K562 (cell line): ENCODE results near the gene CCDC183. TPM values are rescaled to one million over a fixed set of nuclear protein-coding genes. Genes with fewer than 3 reads are reported as not detected.

Source experiments
- ELF4 ChIP-seq: fragments of 450-650 bp; formaldehyde crosslinking; IDR thresholded peaks from 2 replicates; pipeline ENCODE4 v1.4.0; 2022; ENCODE audit warnings: missing genetic modification characterization
- ERF ChIP-seq: fragments of 450-650 bp; formaldehyde crosslinking; IDR thresholded peaks from 2 replicates; pipeline ENCODE4 v1.4.0; 2020; ENCODE audit warnings: mild to moderate bottlenecking, mixed read lengths
- HNRNPL ChIP-seq: fragments of 200-400 bp; formaldehyde crosslinking; IDR thresholded peaks from 2 replicates; pipeline ENCODE4 v1.6.1; 2017; ENCODE audit warnings: low read depth, mild to moderate bottlenecking, low read length
- MTA1 ChIP-seq: fragments of 450-650 bp; IDR thresholded peaks from 2 replicates; pipeline ENCODE4 v1.6.1; 2017; ENCODE audit warnings: borderline replicate concordance
- MTA3 ChIP-seq: fragments of 450-650 bp; formaldehyde crosslinking; IDR thresholded peaks from 2 replicates; pipeline ENCODE4 v1.6.1; 2017; ENCODE audit warnings: mild to moderate bottlenecking, borderline replicate concordance
- NFE2 ChIP-seq: IDR thresholded peaks from 2 replicates; pipeline ENCODE4 v1.6.1; 2014; ENCODE audit warnings: antibody characterized with exemption, low read depth
- NR2C2 ChIP-seq, 2 experiments: fragments of 200-800 bp in 1 of 2; sonication (Bioruptor generic) in 1 of 2; sonication (generic) in 1 of 2; formaldehyde crosslinking in 1 of 2; IDR thresholded peaks; 2 replicates each; pipeline versions ENCODE4 v1.6.1 to v1.8.0; 2016 to 2022; ENCODE audit warnings: mild to moderate bottlenecking in 1 of 2, missing compliant biosample characterization in 1 of 2, missing genetic modification characterization in 1 of 2, missing genetic modification reagents in 1 of 2
- SMC3 ChIP-seq: conservative IDR thresholded peaks from 2 replicates; pipeline ENCODE4 v1.6.1; 2011; ENCODE audit warnings: low read depth, low read length, improper control_type of control experiment; ENCODE audit not compliant: insufficient read depth
- SNIP1 ChIP-seq: fragments of 450-650 bp; IDR thresholded peaks from 2 replicates; pipeline ENCODE4 v1.7.1; 2017; ENCODE audit warnings: low read depth, mild to moderate bottlenecking
- SRSF7 ChIP-seq: fragments of 200-400 bp; formaldehyde crosslinking; optimal IDR thresholded peaks from 2 replicates; pipeline ENCODE3; 2017; ENCODE audit warnings: mild to moderate bottlenecking, low read depth, low read length
- XRCC5 ChIP-seq: fragments of 200-400 bp; formaldehyde crosslinking; IDR thresholded peaks from 2 replicates; pipeline ENCODE4 v1.6.1; 2017; ENCODE audit warnings: low read depth, mild to moderate bottlenecking, low read length
- ZC3H11A ChIP-seq: IDR thresholded peaks from 2 replicates; pipeline ENCODE4 v1.6.1; 2012; ENCODE audit warnings: low read depth, low read length, improper control_type of control experiment
- ZKSCAN8 ChIP-seq: fragments of 200-800 bp; sonication (Bioruptor generic); IDR thresholded peaks from 2 replicates; pipeline ENCODE4 v1.6.1; 2016; ENCODE audit warnings: missing genetic modification characterization, missing compliant biosample characterization
- ZNF57 ChIP-seq: fragments of 450-650 bp; formaldehyde crosslinking; IDR thresholded peaks from 2 replicates; pipeline ENCODE4 v1.4.0; 2020; ENCODE audit warnings: mild to moderate bottlenecking, moderate library complexity
- ZNF668 ChIP-seq: fragments of 250-450 bp; sonication (Bioruptor Pico); IDR thresholded peaks from 2 replicates; pipeline ENCODE4 v1.8.0; 2022; ENCODE audit warnings: mild to moderate bottlenecking, inconsistent platforms
- ZNF696 ChIP-seq: fragments of 250-450 bp; sonication (Bioruptor Pico); conservative IDR thresholded peaks from 2 replicates; pipeline ENCODE4 v1.4.0; 2020; ENCODE audit warnings: mild to moderate bottlenecking, moderate library complexity
- polyA plus RNA-seq, 8 experiments: library from polyadenylated mRNA; depleted of rRNA in 4 of 8; stranded (reverse) in 5 of 8; unstranded in 3 of 8; fragments of >200 nt; fragmentation: Nextera tagmentation in 2 of 8; fragmentation: Illumina TruSeq in 1 of 8; extraction: Ambion mirVana in 2 of 8; extraction: Trizol in 1 of 8; gene quantifications; 2 replicates each; pipeline versions ENCODE4 v1.2.1 to v1.2.3, GENCODE V29; 2011 to 2014; ENCODE audit warnings: inconsistent platforms in 1 of 8, missing spikeins in 1 of 8
- total RNA-seq, 7 experiments: library from RNA; depleted of rRNA in 6 of 7; stranded (reverse); fragments of >200 nt in 6 of 7; fragmentation: Illumina TruSeq in 2 of 7; extraction: Trizol in 2 of 7; gene quantifications; 2 replicates each; pipeline versions ENCODE4 v1.2.1 to v1.2.3, GENCODE V29; 2011 to 2021; ENCODE audit warnings: low replicate concordance in 1 of 7
- TF ChIP-seq, protein P1 (sequence below), 2 experiments: fragments of 450-650 bp; formaldehyde crosslinking in 1 of 2; IDR thresholded peaks; 2 replicates each; pipeline versions ENCODE4 v1.4.0 to v1.6.1; 2014 to 2020; ENCODE audit warnings: mild to moderate bottlenecking in 2 of 2, borderline replicate concordance in 1 of 2, low read depth in 1 of 2
- TF ChIP-seq, protein P2 (sequence below): fragments of 450-650 bp; formaldehyde crosslinking; IDR thresholded peaks from 2 replicates; pipeline ENCODE4 v1.4.0; 2020; ENCODE audit warnings: mild to moderate bottlenecking, moderate library complexity
- TF ChIP-seq, protein P3 (sequence below): sonication (generic); formaldehyde crosslinking; IDR thresholded peaks from 2 replicates; pipeline ENCODE4 v1.9.0; 2022; ENCODE audit warnings: mild to moderate bottlenecking, missing genetic modification reagents

CCDC183 gene
- total and polyA plus RNA-seq, 9 of the 15 experiments (the other 6 are each of a cell fraction or from before 2014, with no cell fraction given): 0.21 to 0.60 (median 0.29) TPM; not detected in 4

DNA sequence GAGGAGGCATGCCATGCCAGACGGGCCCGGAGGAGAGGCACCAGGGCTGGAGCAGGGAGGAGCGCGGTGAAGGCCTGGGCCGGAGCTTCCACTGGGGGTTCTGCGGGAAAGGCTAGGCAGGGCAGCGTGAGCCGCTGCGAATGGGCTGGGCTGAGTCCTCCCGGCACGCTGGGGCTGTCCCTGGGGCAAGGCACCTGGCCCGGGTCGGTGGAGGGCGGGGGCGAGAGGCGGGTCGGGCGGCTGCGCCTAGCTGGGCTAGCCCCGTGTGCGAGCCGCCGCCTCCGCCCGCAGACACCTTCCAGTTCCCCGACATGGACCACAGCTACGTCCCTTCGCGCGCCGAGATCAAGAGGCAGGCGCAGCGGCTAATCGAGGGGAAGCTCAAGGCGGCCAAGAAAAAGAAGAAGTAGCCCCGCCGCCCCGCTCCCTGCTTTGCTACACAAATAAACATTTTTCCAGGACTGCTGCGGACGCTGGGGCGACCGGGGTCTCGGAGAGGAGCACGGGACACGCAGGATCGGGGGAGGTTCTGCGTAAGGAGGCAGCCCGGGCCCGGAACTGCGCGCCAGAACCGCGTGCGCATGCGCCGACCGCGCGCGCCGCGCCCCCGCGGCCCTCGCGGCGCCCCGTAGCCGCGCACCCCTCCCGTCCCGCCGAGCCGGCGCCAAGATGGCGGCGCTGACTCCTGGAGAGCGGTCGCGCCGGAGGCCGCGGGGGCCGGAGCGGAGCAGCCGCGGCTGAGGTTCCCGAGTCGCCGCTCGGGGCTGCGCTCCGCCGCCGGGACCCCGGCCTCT is 11.3 kb downstream of the CCDC183 start, which contains the start of gene RABL6 (continued):
- TF ChIP-seq SRSF7 (no peak), XRCC5 (no peak), MTA3 (peak; percentile 97), HNRNPL (no peak), ERF (CRISPR knock-in tag) (no peak), NR2C2 (CRISPR knock-in tag; IDR thresholded peaks at IDR 0.05) (no peak), NR2C2 (tag; IDR thresholded peaks at IDR 0.05) (no peak; the same call in 1 of the 2 replicates), ZNF696 (CRISPR knock-in tag) (no peak), ZC3H11A (no peak), ZNF57 (CRISPR knock-in tag) (no peak), ZKSCAN8 (CRISPR knock-in tag) (no peak), ZNF668 (CRISPR knock-in tag) (no peak), SNIP1 (no peak), MTA1 (no peak), ELF4 (no peak), SMC3 (no peak), NFE2 (no peak)
- TF ChIP-seq, protein P1, sequence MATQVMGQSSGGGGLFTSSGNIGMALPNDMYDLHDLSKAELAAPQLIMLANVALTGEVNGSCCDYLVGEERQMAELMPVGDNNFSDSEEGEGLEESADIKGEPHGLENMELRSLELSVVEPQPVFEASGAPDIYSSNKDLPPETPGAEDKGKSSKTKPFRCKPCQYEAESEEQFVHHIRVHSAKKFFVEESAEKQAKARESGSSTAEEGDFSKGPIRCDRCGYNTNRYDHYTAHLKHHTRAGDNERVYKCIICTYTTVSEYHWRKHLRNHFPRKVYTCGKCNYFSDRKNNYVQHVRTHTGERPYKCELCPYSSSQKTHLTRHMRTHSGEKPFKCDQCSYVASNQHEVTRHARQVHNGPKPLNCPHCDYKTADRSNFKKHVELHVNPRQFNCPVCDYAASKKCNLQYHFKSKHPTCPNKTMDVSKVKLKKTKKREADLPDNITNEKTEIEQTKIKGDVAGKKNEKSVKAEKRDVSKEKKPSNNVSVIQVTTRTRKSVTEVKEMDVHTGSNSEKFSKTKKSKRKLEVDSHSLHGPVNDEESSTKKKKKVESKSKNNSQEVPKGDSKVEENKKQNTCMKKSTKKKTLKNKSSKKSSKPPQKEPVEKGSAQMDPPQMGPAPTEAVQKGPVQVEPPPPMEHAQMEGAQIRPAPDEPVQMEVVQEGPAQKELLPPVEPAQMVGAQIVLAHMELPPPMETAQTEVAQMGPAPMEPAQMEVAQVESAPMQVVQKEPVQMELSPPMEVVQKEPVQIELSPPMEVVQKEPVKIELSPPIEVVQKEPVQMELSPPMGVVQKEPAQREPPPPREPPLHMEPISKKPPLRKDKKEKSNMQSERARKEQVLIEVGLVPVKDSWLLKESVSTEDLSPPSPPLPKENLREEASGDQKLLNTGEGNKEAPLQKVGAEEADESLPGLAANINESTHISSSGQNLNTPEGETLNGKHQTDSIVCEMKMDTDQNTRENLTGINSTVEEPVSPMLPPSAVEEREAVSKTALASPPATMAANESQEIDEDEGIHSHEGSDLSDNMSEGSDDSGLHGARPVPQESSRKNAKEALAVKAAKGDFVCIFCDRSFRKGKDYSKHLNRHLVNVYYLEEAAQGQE (IDR thresholded peaks at IDR 0.05; ENCODE audit: borderline replicate concordance): no peak
- TF ChIP-seq, protein P1 (CRISPR knock-in tag; IDR thresholded peaks at IDR 0.05; ENCODE audit: low read depth): no peak
- TF ChIP-seq, protein P2, sequence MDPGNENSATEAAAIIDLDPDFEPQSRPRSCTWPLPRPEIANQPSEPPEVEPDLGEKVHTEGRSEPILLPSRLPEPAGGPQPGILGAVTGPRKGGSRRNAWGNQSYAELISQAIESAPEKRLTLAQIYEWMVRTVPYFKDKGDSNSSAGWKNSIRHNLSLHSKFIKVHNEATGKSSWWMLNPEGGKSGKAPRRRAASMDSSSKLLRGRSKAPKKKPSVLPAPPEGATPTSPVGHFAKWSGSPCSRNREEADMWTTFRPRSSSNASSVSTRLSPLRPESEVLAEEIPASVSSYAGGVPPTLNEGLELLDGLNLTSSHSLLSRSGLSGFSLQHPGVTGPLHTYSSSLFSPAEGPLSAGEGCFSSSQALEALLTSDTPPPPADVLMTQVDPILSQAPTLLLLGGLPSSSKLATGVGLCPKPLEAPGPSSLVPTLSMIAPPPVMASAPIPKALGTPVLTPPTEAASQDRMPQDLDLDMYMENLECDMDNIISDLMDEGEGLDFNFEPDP (CRISPR knock-in tag): no peak
- TF ChIP-seq, protein P3, sequence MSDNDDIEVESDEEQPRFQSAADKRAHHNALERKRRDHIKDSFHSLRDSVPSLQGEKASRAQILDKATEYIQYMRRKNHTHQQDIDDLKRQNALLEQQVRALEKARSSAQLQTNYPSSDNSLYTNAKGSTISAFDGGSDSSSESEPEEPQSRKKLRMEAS (CRISPR knock-in tag): peak; percentile 53; the same call in 1 of the 2 replicates
